Activated CD4-positive, alpha-beta T cell treated with anti-CD3 and anti-CD28 coated beads for 36 hours (primary cell): ENCODE results near the gene MTRF1L. TPM values are rescaled to one million over a fixed set of nuclear protein-coding genes. Genes with fewer than 3 reads are reported as not detected.

Source experiments
- ATAC-seq: fragments of 200-7000 bp; cut with Tn5 transposase; one replicate; pipeline ENCODE4 v1.10.0; 2021; ENCODE audit warnings: mild to moderate bottlenecking, moderate library complexity
- CTCF ChIA-PET: fragments of 350-600 bp; sonication (Branson Sonifier 250); formaldehyde crosslinking; loops from one replicate; lab custom pipeline; 2021; ENCODE audit warnings: antibody characterized with exemption; lab: Charles Lee
- POLR2A ChIA-PET: fragments of 350-600 bp; sonication (Branson Sonifier 250); formaldehyde crosslinking; loops from one replicate; lab custom pipeline; 2021; ENCODE audit warnings: antibody characterized with exemption, inconsistent platforms; lab: Charles Lee
- DNase-seq: peaks from one replicate; pipeline ENCODE4 v3.0.0-alpha.2; 2020
- H3K27ac Mint-ChIP-seq: one replicate; pipeline ENCODE4 v1.8.0; 2021; ENCODE audit warnings: mixed read lengths
- H3K27me3 Mint-ChIP-seq: one replicate; pipeline ENCODE4 v1.8.0; 2021; ENCODE audit warnings: mixed read lengths
- H3K36me3 Mint-ChIP-seq: one replicate; pipeline ENCODE4 v1.8.0; 2021; ENCODE audit warnings: low read depth, mixed read lengths
- H3K4me1 Mint-ChIP-seq: one replicate; pipeline ENCODE4 v1.8.0; 2021; ENCODE audit warnings: mixed read lengths
- H3K4me3 Mint-ChIP-seq: one replicate; pipeline ENCODE4 v1.8.0; 2021; ENCODE audit warnings: mild to moderate bottlenecking, moderate library complexity, mixed read lengths
- H3K9me3 Mint-ChIP-seq: one replicate; pipeline ENCODE4 v1.8.0; 2021; ENCODE audit warnings: low read depth, mixed read lengths
- intact Hi-C, 2 experiments: fragments of 100-400 bp; cut with DNase I in 1 of 2; cut with micrococcal nuclease in 1 of 2; formaldehyde crosslinking; loops; one replicate each; pipeline versions ENCODE4 v1.14.2 to v1.15.1; 2022 to 2024; cut with DNase I, micrococcal nuclease
- total RNA-seq, 2 experiments: library from RNA; stranded (reverse); gene quantifications; one replicate each; pipeline ENCODE4 v1.2.3, GENCODE V29; 2021

The MTRF1L gene
- total RNA-seq, 2 experiments from 2014 or later = 16.8 to 19.9 TPM

GRCh38 chr6:152983637-152984512, 18.6 kb downstream of the MTRF1L start:
- no peaks in the 10 kb centered on the region for H3K27me3 Mint-ChIP-seq
- H3K36me3 Mint-ChIP-seq = peaks cover 49% of the 10 kb centered on the region
- CTCF ChIA-PET = interaction anchor here (0.7 kb wide), 1 partner anchor 15 kb away, joined by 4 read pairs; no protein-coding TSS in a partner anchor
- intact Hi-C loops = loop anchor here (1.0 to 10.0 kb wide), 13 partner anchors 9 to 1751 kb away; partner anchors contain the start of genes MTRF1L (in 2 of the 2), RMND1 (in 1 of the 2), SCAF8 (in 1 of the 2) and ZBTB2 (in 1 of the 2)
- peaks cover 31% of the 10 kb centered on the region for H3K4me1 Mint-ChIP-seq
- H3K27ac Mint-ChIP-seq = peak overlapping the region; percentile 100
- H3K4me3 Mint-ChIP-seq = peak overlapping the region; percentile 90
- POLR2A ChIA-PET = interaction anchor here (2.6 kb wide), 1 partner anchor 18 kb away, joined by 10 read pairs; no protein-coding TSS in a partner anchor
- H3K9me3 Mint-ChIP-seq = no peaks in the 10 kb centered on the region
- ATAC-seq (peak; percentile 44), DNase-seq (peak; percentile 97)

GRCh38 chr6:152982904-152983636, 19.4 kb downstream of the MTRF1L start, which contains the start of gene FBXO5:
Gene FBXO5, minus strand, starts transcription at chr6:152983041. Its CDS starts 82 bp downstream, at chr6:152982959.
- peak within 1 kb of the TSS; percentile 90 for H3K4me3 Mint-ChIP-seq
- DNase-seq = peak; percentile 98
- H3K4me1 Mint-ChIP-seq = peaks cover 34% of the 10 kb centered on the region
- H3K36me3 Mint-ChIP-seq = peaks cover 54% of the 10 kb centered on the region
- peak within 1 kb of the TSS; percentile 100 for H3K27ac Mint-ChIP-seq
- ChIA-PET CTCF (interaction anchor here (0.7 kb wide), 1 partner anchor 16 kb away, joined by 4 read pairs; no protein-coding TSS in a partner anchor), POLR2A (interaction anchor here (0.8 to 2.6 kb wide), 2 partner anchors 18 to 20 kb away, joined by 5 to 10 read pairs; no protein-coding TSS in a partner anchor)
- peak; percentile 89 for ATAC-seq
- intact Hi-C loops = loop anchor here (1.0 to 10.0 kb wide), 12 partner anchors 19 to 1752 kb away; partner anchors contain the start of genes MTRF1L (in 2 of the 2), RMND1 (in 1 of the 2), SCAF8 (in 1 of the 2) and ZBTB2 (in 1 of the 2)
- no peaks in the 10 kb centered on the region for H3K27me3 Mint-ChIP-seq
- no peaks in the 10 kb centered on the region for H3K9me3 Mint-ChIP-seq

- POLR2A ChIA-PET = interaction anchor here (0.8 to 2.6 kb wide), 2 partner anchors 19 to 21 kb away, joined by 5 to 10 read pairs; no protein-coding TSS in a partner anchor
- CTCF ChIA-PET = interaction anchor here (0.6 kb wide), 1 partner anchor 14 kb away, joined by 3 read pairs; no protein-coding TSS in a partner anchor
Observed at GRCh38 chr6:152981989-152982903, 20.3 kb downstream of the MTRF1L start.

GRCh38 chr6:152981219-152981618, 21.3 kb downstream of the MTRF1L start:
- ATAC-seq (no peak), DNase-seq (no peak)
- Mint-ChIP-seq H3K27me3 (no peaks in the 10 kb centered on the region), H3K9me3 (no peaks in the 10 kb centered on the region), H3K4me1 (peaks cover 35% of the 10 kb centered on the region), H3K27ac (peak overlapping the region; percentile 1), H3K4me3 (peak overlapping the region; percentile 90), H3K36me3 (peaks cover 63% of the 10 kb centered on the region)
- ChIA-PET POLR2A (no interaction called here), CTCF (interaction anchor here (0.6 kb wide), 1 partner anchor 13 kb away, joined by 3 read pairs; no protein-coding TSS in a partner anchor)
- intact Hi-C loops = loop anchor here (5.0 to 10.0 kb wide), 5 partner anchors 679 to 1754 kb away; partner anchors contain the start of gene SCAF8 (in 1 of the 2)

More at GRCh38 chr6:152981989-152982903, 20.3 kb downstream of the MTRF1L start:
- intact Hi-C loops = loop anchor here (2.0 to 10.0 kb wide), 8 partner anchors 21 to 1753 kb away; partner anchors contain the start of genes MTRF1L (in 1 of the 2), RMND1 (in 1 of the 2), SCAF8 (in 1 of the 2) and ZBTB2 (in 1 of the 2)
- no peak for ATAC-seq
- H3K27me3 Mint-ChIP-seq = no peaks in the 10 kb centered on the region
- peaks cover 34% of the 10 kb centered on the region for H3K4me1 Mint-ChIP-seq
- DNase-seq = peak; percentile 50
- H3K4me3 Mint-ChIP-seq = peak overlapping the region; percentile 90
- no peaks in the 10 kb centered on the region for H3K9me3 Mint-ChIP-seq
- peak overlapping the region; percentile 72 for H3K27ac Mint-ChIP-seq
- peaks cover 61% of the 10 kb centered on the region for H3K36me3 Mint-ChIP-seq

GRCh38 chr6:152980656-152981055, 21.9 kb downstream of the MTRF1L start:
- H3K27me3 Mint-ChIP-seq = no peaks in the 10 kb centered on the region
- no peaks in the 10 kb centered on the region for H3K9me3 Mint-ChIP-seq
- ChIA-PET POLR2A (no interaction called here), CTCF (no interaction called here)
- DNase-seq (no peak), ATAC-seq (no peak)
- peaks cover 64% of the 10 kb centered on the region for H3K36me3 Mint-ChIP-seq
- peaks cover 37% of the 10 kb centered on the region for H3K4me1 Mint-ChIP-seq
- intact Hi-C loops = loop anchor here (5.0 to 10.0 kb wide), 5 partner anchors 678 to 1754 kb away; partner anchors contain the start of gene SCAF8 (in 1 of the 2)
- H3K27ac Mint-ChIP-seq = no peak overlapping the region
- peak overlapping the region; percentile 90 for H3K4me3 Mint-ChIP-seq

- Mint-ChIP-seq H3K27me3 (no peaks in the 10 kb centered on the region), H3K27ac (no peak overlapping the region), H3K9me3 (no peaks in the 10 kb centered on the region), H3K36me3 (peaks cover 69% of the 10 kb centered on the region), H3K4me1 (peaks cover 39% of the 10 kb centered on the region), H3K4me3 (no peak overlapping the region)
- intact Hi-C loops = no loop called here
- CTCF ChIA-PET = interaction anchor here (0.8 to 1.7 kb wide), 4 partner anchors 9 to 43 kb away, joined by 3 to 4 read pairs (median 3); no protein-coding TSS in a partner anchor
- DNase-seq (no peak), ATAC-seq (no peak)
- POLR2A ChIA-PET = no interaction called here
Observed at GRCh38 chr6:152979116-152979515, 23.4 kb downstream of the MTRF1L start.

GRCh38 chr6:152978058-152978457, 24.5 kb downstream of the MTRF1L start:
- Mint-ChIP-seq H3K27me3 (no peaks in the 10 kb centered on the region), H3K9me3 (no peaks in the 10 kb centered on the region), H3K36me3 (peaks cover 74% of the 10 kb centered on the region), H3K4me3 (no peak overlapping the region), H3K4me1 (peaks cover 46% of the 10 kb centered on the region), H3K27ac (no peak overlapping the region)
- no peak for ATAC-seq
- POLR2A ChIA-PET = no interaction called here
- CTCF ChIA-PET = interaction anchor here (0.8 to 1.7 kb wide), 2 partner anchors 30 to 31 kb away, joined by 3 to 4 read pairs; no protein-coding TSS in a partner anchor
- intact Hi-C loops = no loop called here
- DNase-seq = no peak

GRCh38 chr6:152977556-152977955, 25.0 kb downstream of the MTRF1L start:
- Mint-ChIP-seq H3K27me3 (no peaks in the 10 kb centered on the region), H3K36me3 (peaks cover 79% of the 10 kb centered on the region), H3K9me3 (no peaks in the 10 kb centered on the region), H3K27ac (no peak overlapping the region), H3K4me3 (no peak overlapping the region), H3K4me1 (peaks cover 46% of the 10 kb centered on the region)
- ATAC-seq = no peak
- POLR2A ChIA-PET = no interaction called here
- CTCF ChIA-PET = interaction anchor here (0.8 to 1.7 kb wide), 2 partner anchors 30 kb away, joined by 3 to 4 read pairs; no protein-coding TSS in a partner anchor
- no peak for DNase-seq
- intact Hi-C loops = no loop called here

GRCh38 chr6:152976749-152977148, 25.8 kb downstream of the MTRF1L start:
- Mint-ChIP-seq H3K27me3 (no peaks in the 10 kb centered on the region), H3K9me3 (no peaks in the 10 kb centered on the region), H3K4me1 (peaks cover 46% of the 10 kb centered on the region), H3K4me3 (no peak overlapping the region), H3K27ac (no peak overlapping the region), H3K36me3 (peaks cover 82% of the 10 kb centered on the region)
- intact Hi-C loops = no loop called here
- no peak for ATAC-seq
- POLR2A ChIA-PET = no interaction called here
- CTCF ChIA-PET = no interaction called here
- no peak for DNase-seq
